ENCODE data around the gene TNFRSF4.
A peak's percentile ranks its signal among the peaks of the same experiment; 100 is the strongest.

The TNFRSF4 gene

DNA sequence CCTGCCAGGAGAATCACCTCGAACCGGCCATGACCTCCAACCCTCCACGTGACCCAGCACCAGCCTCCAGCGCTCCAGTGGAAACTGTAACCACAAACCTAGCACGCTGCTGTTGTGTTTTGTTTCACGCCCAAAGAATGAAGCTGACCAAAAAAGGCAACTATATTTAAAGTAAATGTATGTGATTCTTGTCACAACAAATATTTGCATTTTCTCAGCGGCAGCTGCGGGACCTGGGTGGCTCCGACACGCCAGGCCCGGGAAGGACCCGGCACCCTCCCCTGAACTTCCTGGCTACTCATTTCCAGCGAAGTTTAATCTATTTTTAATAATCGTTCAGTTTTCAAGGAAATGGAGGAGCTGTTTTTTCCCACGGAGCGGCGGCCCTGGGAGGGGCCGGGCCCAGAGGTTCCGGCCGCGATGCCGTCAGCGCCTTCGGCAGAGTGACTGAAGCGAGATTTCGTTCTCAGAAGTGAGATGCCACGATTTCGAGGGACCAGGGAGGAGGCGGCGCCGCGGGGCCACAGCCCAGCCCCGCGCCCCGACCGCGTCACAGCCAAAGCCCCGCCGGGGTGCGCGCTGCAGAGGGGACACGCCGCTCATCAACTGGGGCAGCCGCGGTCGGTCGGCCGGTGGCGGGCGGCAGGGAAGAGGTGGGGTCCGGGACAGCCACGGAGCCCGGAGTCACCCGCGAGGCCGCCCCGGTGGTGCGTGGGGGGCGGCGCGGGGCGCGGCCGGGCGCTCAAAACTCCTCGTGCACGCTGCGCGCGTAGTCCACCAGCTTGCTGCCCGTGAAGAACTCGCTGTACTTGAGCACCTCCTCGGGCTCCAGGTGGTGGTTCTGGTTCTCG, 3.0 kb upstream of the TNFRSF4 start:
- DNase-seq, result no peak

DNA sequence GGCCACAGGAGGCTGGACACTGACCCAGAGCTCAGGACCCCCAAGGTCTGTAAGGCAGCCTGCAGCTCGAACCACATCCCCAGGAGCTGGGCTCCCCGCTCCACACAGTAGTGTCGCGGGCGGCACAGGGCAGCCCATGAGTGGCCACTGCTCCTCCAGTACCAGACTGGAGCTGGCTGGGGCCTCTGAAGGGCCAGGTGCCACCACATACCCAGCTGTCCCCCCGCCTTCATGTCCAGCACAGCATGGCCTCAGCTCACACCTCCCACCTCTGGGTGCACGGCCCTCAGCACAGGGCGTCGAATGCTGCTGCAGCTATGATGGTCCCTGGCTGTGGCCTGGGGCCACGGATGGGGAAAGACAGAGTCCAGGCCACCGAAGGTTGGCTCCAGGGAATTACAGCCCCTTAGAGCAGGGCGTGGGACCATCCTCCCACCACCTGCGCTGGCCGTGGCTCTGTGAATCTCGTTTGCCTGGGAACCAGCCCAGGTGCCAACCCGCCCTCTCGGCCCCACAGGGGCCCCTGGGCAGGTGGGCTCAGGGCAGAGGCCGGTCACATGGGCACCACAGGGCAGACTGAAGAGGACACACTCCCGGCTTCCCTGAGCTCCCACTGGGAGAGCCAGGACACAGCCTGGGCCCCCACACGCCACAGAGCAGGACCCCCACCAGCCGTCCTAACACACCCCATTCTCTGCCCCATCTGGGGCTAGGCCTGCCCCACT, 2.1 kb upstream of the TNFRSF4 start:
- no peak for DNase-seq

DNA sequence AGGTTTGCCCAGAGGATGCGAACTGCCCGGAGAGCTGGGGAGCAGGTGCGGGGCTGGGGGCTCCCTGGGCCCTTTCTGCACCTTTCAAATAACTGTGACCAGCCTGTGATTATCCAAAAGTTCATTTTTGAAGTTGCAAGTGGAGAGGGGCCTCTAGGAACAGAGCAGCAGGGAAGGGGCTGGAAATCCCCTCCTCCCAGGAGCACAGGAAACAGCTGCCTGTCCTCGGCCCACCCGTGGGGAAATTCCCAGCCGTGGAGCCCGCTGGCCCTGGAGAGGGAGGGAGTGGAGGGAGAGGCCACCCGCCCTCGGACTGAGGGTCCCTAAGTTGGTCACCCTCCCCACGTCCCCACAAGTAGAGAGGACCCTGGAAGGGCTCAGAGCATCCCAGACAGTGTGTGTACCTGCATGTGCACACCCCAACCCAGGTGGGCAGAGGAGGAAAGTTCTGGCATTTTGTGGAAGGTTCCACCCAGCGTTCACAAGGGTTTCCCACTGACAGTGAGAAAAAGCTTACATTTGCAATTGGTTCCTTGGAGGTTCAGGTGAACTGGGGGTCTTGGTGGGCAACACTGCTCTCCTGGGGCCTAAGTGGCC, 1.2 kb upstream of the TNFRSF4 start:
- DNase-seq, result no peak

DNA sequence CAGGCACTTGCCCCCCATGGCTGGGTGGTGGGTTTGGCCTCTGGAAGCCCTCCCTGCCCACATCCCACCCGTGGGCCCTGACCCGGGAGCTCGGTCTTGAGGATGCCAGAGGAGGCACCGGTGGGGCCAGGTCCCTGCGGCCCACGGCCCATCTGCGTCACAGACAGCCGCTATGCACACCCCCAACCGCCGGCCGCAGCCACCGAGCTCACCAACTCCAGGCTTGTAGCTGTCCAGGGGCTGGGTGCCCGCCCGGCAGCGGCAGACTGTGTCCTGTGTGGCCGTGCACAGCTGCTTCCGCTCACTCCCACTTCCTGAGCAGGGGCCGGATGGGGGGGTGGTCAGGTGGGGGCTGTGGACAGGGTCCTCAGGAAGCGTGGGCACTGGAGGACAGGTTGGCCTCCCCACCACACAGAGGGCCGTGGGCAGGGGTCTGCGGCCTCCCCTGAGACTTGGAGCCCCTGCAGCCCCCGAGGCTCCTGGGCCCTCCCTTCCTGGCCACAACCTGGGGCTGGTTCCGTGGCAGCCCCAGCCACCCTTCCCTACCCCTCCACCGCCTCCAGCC, 1.1 kb downstream of the TNFRSF4 start:
- DNase-seq, result no peak

DNA sequence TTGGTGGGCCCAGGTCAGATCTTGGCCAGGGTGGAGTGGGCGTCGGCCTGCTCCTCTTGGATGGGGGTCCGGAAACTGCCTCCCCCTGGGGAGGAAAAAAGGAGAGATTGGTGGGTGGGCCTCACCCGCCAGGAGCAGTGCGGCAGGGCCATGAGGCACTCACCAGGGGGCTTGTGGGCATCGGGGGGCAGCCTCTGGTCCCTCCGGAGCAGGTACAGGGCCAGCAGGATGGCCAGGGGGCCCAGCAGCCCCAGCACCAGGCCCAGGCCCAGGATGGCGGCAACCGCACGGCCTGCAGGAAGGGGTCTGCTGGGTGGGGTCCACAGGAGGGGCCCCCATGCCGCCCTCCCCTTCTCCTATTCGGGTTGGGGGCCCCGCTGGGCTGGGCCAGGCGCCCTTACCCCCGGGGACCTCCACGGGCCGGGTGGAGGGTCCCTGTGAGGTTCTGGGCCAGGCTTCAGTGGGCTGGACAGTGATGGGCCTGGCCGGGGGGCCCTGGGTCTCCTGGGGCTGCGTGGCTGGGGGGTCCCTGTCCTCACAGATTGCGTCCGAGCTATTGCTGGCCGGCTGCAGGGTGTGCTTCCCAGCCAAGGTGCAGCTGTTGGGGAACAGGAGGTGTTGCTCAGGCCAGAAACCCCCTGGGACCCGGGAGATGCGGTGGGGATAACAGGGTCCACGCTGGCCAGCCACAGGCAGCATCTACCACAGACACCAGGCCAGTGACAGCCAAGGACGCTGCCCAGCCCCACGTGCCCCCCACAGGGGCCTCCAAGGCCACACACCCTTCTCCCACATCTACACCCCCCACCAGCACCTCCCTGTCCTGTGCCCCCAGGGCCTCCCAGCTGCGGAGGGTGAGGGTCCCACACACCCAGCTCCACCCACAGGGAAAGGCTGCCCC, 2.2 kb downstream of the TNFRSF4 start:
- no peak for DNase-seq

DNA sequence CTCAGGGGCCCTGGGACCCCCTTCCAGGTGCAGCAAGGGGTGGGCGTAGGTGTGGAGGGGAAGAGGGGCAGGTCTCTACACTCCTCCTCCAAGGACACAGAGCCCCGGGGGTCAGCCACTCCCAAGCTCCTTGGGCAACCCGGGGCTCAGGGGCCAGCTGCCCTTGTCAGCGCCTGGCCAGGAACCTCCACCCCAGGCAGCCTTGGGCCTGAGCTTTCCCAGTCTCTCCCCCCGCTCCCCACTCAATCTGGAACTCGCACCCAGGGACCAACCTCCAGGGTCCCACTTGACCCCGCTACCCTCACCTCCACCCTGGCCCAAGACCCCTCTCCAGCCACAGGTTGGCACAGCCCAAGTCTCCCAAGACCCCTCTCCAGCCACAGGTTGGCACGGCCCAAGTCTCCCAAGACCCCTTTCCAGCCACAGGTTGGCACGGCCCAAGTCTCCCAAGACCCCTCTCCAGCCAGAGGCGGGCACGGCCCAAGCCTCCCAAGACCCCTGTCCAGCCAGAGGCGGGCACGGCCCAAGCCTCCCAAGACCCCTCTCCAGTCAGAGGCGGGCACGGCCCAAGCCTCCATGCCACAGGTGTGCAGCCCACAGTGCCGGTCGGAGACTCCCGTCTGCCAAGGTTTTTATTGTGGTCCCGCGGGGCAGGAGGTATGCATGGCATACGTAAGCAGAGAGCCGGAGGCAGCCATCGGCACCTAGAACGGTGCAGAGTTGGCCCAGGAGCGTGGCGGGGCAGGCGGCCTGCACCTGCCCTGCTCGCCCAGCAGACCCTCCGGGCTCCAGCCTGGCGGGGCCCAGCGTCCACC, 3.0 kb downstream of the TNFRSF4 start:
- no peak for DNase-seq

DNA sequence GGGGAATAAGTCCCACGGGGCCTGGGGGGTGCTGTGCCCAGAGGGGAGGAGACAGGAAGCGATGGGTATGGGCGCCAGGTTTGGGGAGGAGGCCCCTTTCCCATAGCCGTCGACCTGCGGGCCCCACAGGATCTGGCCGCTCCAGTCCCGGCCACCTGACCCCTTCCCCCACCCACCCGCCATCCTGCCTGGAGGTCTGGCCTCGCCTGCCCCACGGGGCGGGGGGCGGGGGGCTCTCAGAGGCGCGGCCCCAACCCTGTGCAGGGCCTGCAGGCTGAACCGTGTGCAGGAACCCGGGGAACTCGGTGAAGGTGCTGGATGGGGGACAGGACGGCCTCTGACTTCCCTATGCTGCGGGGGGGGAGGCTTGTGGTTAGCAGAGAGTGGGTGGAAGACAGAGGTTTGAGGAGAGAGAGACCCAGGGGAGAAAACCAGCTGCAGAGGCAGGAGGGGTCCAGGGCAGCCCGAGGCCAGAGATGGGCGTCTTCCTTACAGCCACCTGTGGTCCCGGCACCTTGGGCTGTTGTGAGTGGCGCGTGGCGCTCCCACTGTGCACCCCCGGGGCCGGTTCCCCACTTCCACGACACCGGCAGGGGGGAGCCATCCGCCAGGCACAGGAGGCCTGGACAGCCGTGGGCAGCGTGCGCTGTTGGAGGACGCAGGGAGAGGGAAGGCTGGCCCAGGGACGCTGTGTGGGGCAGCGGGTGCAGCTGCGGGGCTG, 5.1 kb downstream of the TNFRSF4 start:
- no peak for DNase-seq

DNA sequence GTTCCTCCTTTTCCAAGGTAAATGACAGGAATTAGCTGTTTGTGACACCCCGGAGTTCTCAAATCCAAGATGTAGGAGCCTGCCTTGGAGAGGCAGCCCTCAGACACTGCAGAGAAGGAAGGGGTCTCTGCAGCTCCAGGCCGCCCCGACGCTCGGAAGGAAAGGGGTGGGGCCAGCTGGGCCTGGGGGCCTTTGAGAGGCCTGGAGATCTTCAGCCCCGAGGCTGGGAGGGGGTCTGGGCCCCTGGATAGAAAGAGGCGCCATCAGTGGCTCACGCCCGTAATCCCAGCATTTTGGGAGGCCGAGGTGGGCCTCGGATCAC, 6.4 kb downstream of the TNFRSF4 start:
- DNase-seq, result no peak

DNA sequence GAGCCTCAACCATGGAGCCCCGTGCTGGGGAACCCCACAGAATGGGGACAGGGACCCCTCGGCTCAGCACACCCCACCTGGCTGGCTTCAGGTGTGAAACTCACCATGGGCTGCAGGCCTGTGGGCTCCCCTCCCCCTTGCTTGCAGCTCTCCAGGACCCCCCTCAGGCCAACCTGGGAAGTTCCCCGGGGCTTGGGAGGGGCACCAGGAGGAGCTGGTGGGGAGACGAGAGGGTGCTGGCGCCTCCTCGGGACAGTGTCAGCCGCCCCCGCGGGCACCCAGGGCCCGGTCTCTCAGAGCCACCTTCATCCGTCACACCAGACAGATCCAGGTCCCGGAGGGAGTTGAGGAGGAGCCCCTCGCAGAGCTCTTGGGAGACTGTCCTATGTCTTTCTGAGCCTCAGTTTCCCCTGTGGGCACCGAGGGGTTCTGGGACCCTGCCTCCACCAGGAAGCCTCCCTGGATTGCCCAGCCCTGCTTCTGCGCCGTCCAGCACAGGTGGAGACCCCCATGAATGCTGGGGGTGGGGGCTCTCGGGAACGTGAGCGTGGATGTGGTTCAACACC, 6.9 kb downstream of the TNFRSF4 start:
- DNase-seq, result no peak

DNA sequence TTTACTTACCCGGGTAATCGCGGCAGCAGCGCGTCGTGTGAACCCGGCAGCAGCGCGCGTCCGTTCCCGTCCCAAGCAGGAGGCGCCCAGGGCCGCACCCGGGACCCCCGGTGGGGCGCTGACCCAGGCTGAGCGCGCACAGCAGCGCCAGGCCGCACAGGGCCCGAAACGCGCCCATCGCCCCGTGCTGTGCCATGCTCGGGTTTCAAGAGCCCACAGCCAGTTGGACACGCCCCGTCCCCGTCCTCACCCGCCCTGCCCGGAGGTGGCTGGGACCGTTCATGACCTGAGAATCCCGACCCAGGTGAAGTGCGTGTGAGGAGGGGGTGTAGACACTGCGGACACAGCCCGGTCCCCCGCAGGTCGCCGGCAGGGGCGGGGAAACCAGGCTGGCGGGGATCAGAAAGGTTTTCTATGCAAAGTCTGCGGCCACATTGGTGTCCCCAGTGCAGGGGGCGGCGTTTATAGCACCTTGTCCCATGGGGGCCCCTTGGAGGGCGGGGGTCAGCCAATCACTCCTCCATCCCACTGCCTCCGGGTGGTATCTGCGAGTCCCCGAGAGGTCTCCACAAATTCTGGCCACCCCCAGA, 7.5 kb downstream of the TNFRSF4 start, which contains the start of gene TNFRSF18:
TNFRSF18 (minus strand) TSS at position 217 of the 590 bp plus-strand sequence; CDS start at position 196, 21 bp downstream.
- no peak for DNase-seq

DNA sequence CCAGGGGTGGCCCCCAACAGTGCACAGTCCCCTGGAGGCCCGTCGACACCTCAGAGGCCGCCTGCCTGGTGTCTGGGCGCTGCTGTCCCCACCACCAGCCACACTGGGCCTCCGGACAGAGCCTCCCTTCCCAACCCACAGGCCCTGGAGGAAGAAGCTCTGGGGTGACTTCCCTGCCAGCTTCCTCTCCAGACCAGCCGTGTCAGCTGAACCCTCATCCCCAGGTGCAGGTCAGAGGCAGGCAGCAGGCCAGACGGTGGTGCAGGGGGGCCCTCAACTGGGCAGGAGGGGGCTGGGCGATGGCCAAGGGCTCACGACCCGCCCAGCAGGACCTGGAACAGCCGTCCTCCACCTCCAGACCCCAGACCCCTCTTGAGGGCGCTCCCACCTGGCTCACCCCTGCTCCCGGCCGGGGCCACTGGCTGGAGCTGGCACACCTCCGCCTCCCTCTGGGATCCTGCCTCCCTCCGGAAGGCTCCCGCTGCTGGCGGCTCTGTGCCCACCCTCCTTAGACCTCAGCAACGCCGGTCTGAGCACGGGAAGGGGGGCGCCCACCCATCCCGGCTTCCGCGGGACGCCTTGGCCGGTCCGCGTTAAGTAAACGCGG, 8.1 kb downstream of the TNFRSF4 start:
- DNase-seq, result no peak

DNA sequence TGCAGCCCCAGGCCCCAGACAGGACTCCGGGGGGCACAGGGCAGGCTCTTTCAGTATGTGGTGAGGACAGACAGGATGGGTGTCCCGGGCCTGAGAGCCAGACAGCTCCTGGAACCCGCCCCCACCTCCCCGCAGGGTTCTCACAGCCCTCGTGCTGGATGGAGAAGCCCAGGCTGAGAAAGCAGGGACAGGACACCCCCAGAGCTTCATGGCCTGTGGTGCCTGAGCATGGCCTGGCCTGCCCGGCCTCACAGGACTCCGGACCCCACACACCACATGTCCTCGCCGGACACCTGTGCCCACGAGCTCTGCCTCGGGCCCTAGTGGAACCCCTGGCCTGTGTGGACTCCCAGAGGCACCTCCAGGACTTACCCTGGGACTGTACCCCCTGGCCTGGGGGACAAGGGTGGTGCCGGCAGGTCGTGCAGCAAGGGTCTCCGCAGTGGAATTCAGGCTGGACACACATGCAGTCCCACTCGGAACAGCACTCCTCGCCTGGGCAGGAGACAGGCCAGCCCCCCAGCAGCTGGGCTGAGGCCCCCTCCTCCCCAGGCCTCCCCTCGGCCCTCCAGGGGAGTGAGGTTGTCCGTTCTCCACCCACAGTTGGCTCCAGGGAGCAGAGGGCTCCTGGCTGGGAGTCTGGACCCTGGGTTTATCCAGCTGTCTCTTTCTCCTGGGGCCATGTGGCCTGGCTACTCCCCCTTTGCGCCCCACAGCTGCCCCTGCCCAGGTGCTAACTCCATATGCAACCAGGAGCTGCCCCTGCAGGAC, 8.8 kb downstream of the TNFRSF4 start:
- DNase-seq, result no peak

DNA sequence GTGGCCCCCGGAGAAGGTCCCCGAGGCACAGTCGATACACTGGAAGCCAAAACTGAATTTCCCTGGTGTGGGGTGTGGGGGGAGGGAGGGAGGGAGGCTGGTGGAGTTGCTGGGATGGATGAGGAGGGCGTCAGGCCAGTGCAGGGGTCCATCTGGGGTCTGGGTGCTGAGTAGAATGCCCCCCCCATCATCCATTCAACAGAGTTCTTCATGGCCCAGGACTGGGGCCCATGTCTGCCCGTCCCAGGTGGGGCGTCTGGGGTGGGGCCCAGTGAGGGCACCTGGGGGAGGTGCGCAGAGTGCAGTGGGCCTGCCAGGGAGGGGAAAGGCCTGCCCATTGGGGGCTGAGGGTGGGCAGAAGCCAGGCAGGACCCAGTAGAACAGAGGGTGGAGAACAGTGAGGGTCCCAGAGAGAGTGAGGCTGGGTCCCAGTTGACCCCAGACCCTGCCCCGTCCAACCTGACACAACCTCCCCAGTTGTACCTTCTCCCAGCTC, 9.5 kb downstream of the TNFRSF4 start:
- no peak for DNase-seq

DNA sequence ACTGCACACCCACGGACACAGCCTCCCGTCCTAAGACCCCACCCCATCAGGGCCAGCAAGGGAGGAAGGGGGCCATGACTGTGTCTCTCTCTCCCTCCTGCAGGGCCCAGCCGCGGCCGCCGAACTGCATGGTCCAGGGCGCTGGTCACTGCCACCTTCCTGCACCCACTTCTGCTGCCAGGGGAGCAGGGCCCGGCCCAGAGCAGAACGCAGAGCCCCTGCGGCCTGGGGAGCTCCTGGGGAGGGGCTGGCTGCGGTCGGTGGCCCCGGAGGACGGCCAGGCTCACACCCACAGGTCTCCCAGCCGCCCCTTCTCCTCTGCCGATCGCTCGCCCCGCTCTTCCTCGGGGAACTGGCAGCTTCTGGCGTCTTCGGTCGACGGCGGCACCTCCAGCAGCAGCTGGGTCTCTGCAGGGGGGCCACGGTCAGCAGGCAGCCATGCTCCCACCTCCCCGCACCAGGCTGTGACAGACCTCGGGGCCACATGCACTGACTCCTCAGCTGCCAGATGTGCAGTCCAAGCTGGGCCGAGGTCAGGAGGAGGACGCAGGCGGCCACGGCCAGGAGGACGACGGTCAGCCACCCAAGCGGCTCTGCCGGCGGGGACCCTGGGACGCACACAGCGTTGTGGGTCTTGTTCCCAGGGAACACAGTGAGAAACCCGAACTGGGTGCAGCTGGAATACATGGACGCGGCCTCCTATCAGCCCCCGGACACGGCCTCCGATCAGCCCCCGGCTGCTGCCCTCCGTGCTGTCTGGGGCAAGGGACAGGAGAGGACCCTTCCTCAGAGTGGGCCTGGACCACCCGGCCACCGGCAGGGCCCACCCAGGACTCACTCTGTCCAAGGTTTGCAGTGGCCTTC, 10.2 kb downstream of the TNFRSF4 start:
- no peak for DNase-seq

DNA sequence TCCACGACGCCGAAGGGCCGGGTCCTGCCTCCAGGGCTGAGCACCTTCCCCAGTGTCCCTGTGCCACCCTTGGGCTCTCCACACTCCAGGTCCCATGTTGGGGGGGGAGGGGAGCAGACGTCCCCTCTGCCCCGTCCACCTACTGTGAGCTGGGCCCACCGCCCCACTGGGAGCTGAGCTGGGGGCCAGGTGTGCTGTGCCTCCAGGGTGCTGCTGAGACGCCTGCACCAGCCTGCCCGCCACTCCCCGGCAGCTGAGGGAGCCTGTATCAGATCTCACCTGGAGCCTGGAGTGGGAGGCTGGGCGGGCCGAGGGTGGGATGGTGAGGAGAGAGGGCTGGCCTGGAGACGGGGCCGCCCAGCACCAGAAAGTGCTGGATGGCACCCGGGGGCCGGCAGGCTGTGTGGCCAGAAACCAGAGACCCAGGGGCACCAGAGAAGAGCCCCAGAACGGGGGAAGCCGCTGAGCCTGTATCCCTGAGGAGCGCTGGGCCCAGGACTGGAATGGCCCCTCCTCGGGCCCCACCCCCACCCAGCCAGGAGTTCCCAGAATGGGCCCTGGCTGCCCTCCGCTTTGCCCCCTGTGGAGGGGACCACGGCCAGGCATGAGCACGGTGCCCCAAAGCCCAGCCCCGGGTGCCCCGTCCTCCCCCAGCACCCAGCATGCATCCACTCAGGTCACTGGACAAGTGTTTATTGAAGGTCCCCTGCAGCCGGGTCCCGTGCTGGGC, 11.0 kb downstream of the TNFRSF4 start:
- DNase-seq, result no peak

DNA sequence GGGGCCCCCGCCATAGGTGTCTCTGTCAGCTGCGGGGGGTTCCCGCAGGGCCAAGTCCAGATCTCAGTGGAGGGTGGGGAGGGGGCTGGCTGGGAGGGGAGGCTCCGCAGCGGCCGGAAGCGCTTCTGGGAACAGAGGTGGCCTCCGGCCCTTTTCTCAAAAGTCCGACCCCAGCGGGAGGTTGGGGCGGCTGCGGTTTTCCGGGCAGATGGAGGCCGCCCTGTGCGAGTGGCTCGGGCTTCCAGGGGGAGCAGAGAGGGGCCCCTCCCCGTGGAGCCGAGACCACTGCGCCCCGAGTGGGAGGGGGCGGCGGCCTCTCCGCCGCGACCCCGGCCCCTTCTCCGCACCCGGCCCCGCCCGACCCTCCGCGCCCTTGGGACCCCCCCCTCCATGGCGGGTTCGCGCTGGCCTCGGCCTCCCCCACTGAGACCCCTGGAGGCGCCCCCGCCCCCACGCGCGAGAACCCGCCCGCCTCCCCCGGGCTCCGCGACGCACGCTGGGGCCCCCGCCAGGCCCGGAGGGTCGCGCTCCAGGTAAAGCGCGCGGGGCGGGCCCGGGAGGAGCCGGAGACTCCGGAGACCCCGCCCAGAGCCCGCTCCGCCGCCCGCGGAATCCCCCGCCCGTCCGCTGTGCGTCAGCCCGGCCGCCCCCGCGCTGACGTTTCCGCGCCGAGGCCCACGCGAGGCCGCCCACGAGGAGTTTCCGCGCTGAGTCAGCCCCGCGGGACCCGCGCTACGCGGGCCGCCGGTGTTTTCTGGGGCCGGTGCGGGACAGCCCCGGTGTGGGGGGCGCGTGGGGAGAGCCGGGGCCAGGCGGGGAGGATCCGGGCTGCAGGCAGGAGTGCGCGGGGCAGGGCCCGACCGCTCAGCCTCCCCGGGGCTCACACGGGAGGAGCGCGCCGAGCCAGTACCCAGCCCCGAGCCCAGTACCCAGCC, 12.8 kb downstream of the TNFRSF4 start:
- peak; percentile 80 for DNase-seq
